ENCODE data around the gene MPRIP. TPM values are rescaled to one million over a fixed set of nuclear protein-coding genes. Genes with fewer than 3 reads are reported as not detected.

The MPRIP gene
- total RNA-seq, 4 donors from 2014 or later = 65.7 to 168 (median 147) TPM

GRCh38 chr17:17228521-17229279, 186.4 kb downstream of the MPRIP start:
- Histone ChIP-seq H3K27ac (no peak overlapping the region), H3K36me3 (peaks cover 49 to 93% (median 74%) of the 10 kb centered on the region in 3 donors), H3K9me3 (no peaks in the 10 kb centered on the region), H3K4me3 (no peak overlapping the region), H3K27me3 (no peaks in the 10 kb centered on the region), H3K4me1 (peaks cover 0 to 10% (median 0%) of the 10 kb centered on the region in 3 donors)
- no peak for TF ChIP-seq CTCF (IDR thresholded peaks at IDR 0.05)
- TF ChIP-seq POLR2A (IDR thresholded peaks at IDR 0.05) = no peak
- 89 to 90% methylated on average over 15 to 17 of the region's 17 CpGs for WGBS, 2 donors
- DNase-seq = no peak
- intact Hi-C loops (cut with DNase I) = no loop called here

GRCh38 chr17:17229416-17230384, 187.4 kb downstream of the MPRIP start:
- DNase-seq = no peak
- H3K27me3 ChIP-seq = no peaks in the 10 kb centered on the region
- H3K4me3 ChIP-seq = no peak overlapping the region
- 90% methylated on average over 21 to 25 of the region's 26 CpGs for WGBS, 2 donors
- H3K36me3 ChIP-seq = peaks cover 40 to 83% (median 65%) of the 10 kb centered on the region in 3 donors
- no peaks in the 10 kb centered on the region for H3K9me3 ChIP-seq
- TF ChIP-seq POLR2A (IDR thresholded peaks at IDR 0.05) (no peak), CTCF (IDR thresholded peaks at IDR 0.05) (no peak)
- no peak overlapping the region for H3K27ac ChIP-seq
- peaks cover 0 to 20% (median 2%) of the 10 kb centered on the region in 3 donors for H3K4me1 ChIP-seq
- intact Hi-C loops (cut with DNase I) = loop anchor here (10.0 kb wide), 1 partner anchor 85 kb away; no protein-coding TSS in a partner anchor

GRCh38 chr17:17231621-17232302, 189.5 kb downstream of the MPRIP start:
- H3K36me3 ChIP-seq = peaks cover 25 to 62% (median 46%) of the 10 kb centered on the region in 3 donors
- TF ChIP-seq POLR2A (IDR thresholded peaks at IDR 0.05) (no peak), CTCF (IDR thresholded peaks at IDR 0.05) (no peak)
- no peak overlapping the region for H3K4me3 ChIP-seq
- H3K4me1 ChIP-seq = peaks cover 7 to 38% (median 19%) of the 10 kb centered on the region in 3 donors
- no peaks in the 10 kb centered on the region for H3K9me3 ChIP-seq
- WGBS, 2 donors = 75 to 83% methylated on average over 9 to 15 of the region's 16 CpGs
- H3K27ac ChIP-seq = no peak overlapping the region
- intact Hi-C loops (cut with DNase I) = loop anchor here (10.0 kb wide), 1 partner anchor 87 kb away; no protein-coding TSS in a partner anchor
- H3K27me3 ChIP-seq = no peaks in the 10 kb centered on the region
- DNase-seq = no peak

GRCh38 chr17:17232303-17232621, 190.0 kb downstream of the MPRIP start:
- no peaks in the 10 kb centered on the region for H3K27me3 ChIP-seq
- H3K36me3 ChIP-seq = peaks cover 24 to 57% (median 41%) of the 10 kb centered on the region in 3 donors
- no peak overlapping the region for H3K4me3 ChIP-seq
- H3K27ac ChIP-seq = no peak overlapping the region
- no peaks in the 10 kb centered on the region for H3K9me3 ChIP-seq
- no peak for DNase-seq
- TF ChIP-seq POLR2A (IDR thresholded peaks at IDR 0.05) = no peak
- TF ChIP-seq CTCF (IDR thresholded peaks at IDR 0.05) = no peak
- H3K4me1 ChIP-seq = peaks cover 7 to 38% (median 19%) of the 10 kb centered on the region in 3 donors
- 74 to 96% methylated on average over 3 to 6 of the region's 11 CpGs for WGBS, 2 donors
- intact Hi-C loops (cut with DNase I) = loop anchor here (10.0 kb wide), 1 partner anchor 87 kb away; no protein-coding TSS in a partner anchor

Measured in esophagus squamous epithelium (tissue), 5 donors.